Measurements from ENCODE around the gene CRADD.

- TF ChIP-seq CTCF (IDR thresholded peaks at IDR 0.05) (no peak), POLR2A (IDR thresholded peaks at IDR 0.05) (no peak)
Observed at GRCh38 chr12:93938931-93939330, 261.8 kb downstream of the CRADD start.
